GM18511 (cell line): ENCODE measurements around the gene CCND3.

ENCODE experiments used
- ATAC-seq: cut with Tn5 transposase; IDR thresholded peaks from one replicate; pipeline ENCODE4 v1.9.1; 2021; ENCODE audit warnings: mild to moderate bottlenecking, moderate library complexity; ENCODE audit not compliant: unreplicated experiment

CCND3 gene

DNA sequence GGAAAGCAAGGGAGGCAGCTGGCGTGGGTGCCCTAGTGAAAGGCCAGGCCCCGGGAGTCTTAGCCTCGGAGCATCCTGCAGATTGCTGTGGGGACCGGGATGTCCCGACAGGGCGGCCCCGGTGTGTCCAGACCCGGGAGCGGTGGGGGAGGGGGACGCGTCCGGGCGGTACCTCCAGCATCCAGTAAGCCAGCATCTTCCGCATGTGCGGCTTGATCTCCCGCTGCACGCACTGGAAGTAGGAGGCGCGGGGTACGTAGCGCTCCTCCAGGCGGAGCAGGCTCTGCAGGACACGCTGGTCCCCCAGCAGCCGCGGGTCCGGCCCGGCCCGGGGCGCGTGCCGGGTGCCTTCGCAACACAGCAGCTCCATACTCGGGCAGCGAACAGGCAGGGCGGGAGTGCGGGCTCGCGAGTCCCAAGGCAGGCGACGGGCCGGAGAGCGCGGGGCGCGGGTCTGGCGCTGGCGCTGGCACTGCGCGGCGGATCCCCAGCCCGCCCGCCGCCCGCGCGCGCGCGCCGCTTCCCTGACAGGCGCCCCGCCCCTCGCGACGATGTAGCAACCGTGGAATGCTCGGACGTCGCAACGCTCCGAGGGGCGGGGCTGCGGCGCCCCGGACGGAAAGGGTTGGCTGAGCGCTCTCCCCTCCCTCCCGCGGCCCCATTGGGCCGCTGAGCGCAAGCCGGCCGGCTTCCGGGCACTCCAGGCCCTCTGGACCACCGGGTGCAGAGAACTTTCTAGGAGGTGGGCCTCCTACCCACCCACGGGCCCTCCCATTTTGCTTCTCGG is at the start of gene CCND3:
Gene CCND3, minus strand, starts transcription at position 529 of the 787 bp plus-strand sequence. Its CDS starts 159 bp downstream, at position 370.
- ATAC-seq: peak; percentile 90

DNA sequence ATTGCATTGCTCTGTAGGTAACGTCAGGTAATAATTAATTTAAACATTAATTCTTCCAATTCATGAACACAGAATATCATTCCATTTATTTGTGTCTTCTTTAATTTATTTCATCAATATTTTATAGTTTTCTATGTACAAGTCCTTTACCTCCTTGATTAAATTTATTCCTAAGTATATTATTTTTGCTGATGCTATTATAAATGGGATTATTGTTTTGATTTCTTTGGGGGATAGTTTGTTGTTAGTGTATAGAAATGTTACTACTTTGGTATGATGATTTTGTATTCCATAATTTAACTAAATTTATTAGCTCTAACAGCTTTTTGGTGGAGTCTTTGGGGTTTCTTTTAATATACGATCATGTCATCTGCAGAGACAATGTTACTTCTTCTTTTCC is 44.7 kb upstream of the CCND3 start:
- no peak for ATAC-seq

DNA sequence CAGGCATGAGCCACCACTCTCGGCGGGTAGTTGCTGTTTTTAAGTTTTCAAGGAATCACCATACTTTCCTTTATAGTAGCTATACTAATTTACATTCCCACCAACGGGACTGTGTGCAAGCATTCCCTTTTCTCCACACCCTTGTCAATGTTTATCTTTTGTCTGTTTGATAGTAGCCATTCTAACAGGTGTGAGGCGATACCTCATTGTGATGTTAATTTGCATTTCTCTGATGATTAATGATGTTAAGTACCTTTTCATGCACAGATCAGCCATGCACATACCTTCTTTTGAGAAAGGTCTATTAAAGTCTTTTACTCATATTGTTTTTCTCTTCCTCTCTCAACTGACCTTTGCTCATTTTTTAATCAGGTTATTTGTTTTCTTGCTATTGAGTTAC is 43.0 kb upstream of the CCND3 start:
- ATAC-seq: no peak

DNA sequence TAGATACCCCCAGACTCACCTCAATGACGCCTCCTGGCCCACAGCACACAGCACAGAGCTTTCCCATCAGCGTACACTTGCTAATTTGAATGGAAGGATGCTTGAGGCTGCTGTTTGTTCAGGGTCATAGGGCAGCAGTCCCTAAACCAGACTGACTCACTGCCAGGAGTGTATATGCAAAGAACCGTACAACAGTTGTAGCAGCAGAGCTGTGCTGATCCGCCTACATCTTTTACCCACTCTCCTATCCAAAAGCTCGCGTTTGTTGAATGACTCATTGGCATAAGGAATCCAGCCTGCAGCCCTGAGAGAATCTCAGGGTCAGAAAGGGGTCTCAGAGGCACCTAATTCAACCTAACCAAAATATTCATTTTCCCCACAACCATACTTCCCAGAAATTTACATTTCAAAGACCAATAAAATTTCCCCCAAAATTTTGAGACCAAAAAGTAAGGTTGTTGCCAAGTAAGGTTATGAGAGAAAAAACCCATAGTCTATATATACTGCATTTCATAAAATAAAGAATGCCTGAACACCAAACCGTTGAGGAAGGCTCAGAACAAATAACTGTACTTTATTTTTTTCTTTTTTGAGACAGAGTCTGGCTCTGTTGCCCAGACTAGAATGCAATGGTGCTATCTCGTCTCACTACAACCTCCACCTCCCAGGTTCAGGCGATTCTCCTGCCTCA is 35.3 kb upstream of the CCND3 start:
- ATAC-seq: no peak

DNA sequence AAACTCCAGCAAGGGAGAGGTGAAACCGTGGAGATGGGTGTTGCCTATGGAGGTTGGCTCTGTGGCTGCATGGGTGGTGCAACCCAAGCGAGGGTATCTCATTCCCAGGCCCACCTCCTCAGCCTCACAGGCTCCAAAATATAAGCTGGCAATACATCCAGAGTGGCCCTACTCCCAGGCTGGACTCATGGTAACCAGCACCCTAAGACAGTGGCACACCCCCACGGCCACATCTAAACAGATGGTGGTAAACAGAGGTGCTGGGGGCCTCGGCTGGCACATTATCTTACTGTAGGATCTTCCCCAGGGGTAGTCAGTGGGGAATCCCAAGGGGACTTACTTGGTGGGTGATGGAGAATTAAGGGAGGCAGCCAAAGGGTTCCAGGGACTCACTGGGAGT is 33.7 kb upstream of the CCND3 start:
- no peak for ATAC-seq

DNA sequence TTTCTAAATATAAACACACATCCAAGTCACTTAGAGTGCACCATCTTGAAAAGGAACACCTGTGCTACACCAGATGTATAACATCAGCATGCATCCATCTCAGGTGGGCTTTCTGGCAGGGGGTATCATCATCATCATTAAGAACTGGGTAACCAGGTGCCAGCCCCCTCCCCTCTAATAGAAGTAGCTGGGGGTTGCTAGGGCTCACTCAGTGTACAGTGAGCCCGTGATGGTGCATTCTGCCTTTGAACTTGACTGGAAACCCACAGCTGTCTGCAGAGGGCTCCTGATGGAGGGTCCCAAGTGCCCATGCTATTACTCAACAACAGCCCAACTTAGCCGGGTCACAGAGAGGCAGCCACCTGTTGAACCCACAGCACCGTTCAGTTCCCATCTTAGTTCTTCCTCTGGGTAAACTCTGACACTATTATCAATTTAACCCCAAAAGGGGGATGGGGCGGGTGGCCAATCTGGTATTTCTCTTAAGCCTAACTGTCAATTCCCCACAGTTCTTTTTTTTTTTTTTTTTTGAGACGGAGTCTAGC is 32.7 kb upstream of the CCND3 start:
- ATAC-seq: no peak

DNA sequence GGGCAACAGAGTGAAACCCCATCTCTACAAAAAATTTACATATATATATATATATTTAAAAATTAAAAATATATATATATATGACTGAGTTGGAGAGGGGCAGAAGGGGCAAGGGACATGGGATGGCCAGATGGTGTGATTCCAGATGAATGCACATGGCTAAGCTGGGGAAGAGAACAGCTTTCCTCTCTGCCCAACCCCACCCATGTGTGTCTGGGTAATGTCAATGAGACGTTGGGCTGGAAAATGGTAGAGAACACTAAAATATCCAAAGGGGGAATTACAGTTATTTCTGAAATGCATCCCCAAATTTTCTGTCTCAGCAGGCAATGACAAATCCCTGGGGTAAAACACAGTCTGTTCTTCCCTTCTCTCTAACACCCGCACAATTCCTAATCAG is 31.2 kb upstream of the CCND3 start:
- no peak for ATAC-seq

DNA sequence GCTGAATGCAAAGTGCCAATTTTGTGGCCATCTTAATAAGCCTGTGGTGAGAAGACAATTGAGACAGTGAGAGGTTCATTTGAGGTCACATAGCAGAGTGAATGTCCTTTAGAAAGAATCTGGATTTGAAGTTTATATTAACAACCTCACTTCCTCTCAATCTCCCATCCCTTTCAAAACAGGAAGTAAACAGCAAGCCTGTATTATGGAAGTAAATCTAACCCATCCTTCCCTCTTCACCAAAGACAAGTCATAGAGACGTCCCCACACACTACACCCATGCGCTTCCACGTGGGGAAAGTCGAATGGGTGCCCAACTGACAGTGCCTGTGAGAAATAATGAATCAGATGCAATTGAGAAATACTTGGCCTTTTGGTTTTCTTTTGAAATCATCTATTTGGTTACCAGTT is 28.8 kb upstream of the CCND3 start:
- ATAC-seq: no peak

DNA sequence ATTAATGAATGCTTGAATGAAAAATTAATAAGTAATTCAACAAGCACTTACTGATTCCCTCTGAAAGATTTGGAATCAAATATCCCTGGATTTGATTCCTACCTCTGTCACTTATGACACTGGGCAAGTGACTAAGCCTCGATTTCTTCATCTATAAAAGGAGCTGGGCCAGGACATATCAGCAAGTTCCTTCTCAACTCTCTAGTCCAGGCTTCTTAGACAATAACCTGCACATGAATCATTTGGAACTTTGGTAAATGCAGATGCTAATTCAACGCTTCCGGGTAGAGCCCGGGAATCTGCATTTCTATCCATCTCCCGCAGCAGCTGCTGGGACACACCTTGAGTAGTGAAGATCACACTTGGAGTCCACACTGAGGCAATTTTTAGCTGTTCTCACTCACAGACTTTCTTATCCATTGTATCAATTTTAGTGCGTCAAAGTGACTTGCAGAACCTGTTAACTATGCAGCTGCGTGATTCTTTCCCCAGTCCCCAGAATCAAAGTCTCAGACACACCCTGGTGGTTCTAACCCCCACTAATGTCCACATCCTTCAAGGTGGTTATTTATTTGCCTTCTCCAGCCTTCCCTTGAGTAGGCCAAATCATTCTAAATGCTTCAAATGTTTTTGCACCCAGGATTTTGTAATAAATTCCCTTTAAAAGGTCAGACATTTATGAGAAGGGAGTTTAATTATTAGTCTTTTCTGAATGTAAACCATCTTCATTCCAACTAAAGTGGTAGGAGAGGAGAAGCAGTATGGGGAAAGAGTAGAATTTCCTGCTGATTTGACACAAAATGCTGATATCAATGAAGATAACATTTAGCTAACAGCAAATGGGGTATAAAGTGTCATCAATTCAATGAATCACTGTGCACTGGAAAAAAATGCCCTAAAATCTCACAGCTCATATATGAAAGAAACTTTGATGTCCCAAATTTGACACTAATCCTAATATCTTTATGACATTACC is 26.0 kb upstream of the CCND3 start:
- ATAC-seq: no peak

DNA sequence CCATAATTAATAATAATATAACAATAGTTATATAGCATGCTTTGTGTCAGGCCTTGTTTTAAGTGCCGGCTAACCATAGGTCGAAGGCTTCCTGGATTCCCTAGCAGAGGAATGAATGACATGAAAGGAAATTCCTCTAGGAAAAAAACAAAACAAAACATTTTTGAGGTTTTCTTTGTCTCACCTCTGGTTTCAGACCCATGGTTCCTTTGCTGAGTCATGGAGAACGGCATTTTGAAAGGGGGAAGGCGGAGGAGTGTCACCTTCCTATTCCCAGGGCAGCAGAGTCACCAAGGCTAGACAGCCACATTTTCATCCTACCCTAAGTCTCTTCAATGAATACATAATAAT is 25.3 kb upstream of the CCND3 start:
- ATAC-seq: no peak

DNA sequence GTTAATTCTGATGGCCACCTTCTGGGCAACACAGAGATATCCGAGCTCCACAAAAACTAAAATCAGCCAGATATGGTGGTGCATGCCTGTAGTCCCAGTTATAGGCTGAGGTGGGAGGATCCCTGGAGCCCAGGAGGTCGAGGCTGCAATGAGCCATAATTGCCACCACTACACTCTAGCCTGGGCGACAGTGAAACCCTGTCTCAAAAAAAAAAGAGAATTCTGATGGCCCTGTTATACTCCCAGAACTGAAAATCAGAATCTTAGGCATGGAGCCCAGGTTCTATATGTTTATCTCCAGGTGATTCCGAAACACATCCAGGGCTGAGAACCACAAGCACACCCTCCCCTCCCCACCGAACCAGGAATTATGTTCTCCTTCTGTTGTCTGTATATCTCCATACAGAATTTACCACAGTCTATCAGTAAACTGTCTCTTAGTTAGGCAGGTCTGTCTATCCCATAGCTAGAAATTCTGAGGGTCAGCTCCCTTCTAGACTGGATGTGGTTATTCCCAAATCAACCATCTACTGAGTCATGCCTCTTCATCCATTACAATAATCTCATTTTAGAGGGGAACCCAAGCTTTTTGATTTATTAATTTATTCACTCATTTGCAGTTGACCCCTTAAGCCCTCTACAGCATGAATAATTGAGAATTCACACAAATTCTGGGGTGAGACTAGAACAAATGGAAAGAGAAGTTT is 24.8 kb upstream of the CCND3 start:
- no peak for ATAC-seq

DNA sequence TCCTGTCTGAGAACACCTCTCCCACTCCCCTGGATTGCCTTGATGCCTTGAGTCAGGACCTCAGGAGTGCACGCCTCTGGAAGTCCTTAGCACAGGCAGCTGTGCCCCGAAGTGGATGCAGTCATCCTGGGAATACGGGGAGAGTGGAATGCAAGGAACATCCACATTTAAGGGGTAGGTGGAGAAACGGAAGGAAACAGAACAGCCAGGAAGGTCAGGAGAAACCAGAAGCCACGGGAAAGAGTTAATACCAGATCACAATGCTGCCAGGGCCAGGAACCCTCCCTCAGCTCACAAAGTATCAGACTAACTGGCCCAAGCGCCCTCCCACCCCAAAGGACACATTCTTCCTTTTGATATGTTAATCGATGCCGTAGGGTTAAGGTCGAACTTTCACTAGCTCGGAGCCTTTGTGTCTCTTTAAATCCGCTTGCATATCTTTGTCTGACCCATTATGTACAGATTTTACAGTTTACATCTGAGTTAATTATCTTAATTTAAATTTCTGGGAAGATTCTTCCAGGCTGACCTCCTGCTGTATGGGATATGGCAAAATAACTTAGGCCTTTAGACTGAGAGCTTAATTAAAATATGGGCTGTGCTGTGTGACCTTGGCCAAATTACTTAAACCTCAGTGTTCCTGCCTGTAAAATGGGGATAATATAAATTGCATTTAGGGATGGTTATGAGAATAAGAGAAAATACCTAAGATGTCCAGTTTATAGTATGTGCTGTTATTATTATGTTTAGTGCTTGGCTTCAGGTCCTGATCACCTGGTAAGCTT is 24.0 kb upstream of the CCND3 start:
- ATAC-seq: no peak

DNA sequence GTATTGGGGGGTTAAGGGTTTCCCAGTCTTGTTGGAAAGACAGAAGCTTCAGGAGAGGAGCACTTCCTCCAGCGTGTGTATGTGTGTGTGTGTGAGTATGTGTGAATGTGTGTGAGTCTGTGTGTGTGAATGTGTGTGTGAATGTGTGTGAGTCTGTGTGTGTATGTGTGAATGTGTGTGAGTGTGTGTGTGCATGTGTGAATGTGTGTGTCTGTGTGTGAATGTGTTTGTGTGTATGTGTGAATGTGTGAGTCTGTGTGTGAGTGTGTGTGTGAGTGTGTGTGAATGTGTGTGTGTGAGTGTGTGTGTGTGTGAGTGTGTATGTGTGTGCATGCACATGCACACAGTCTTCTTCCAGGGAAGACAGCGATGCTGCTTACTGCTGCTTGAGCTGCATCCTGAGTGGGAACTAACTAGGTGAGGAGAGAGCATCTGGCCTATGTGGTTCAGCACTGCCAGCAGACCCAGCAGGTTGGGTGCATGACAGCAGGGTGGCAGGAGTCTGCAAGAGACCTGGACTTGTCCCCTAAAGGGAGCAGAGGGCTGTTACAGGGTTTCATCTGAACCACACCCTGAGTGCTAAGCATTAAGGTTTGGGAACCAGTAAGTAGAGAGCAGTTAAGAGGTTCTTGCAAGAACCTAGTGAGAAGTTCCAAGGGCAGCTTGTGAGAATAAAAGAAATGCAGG is 22.7 kb upstream of the CCND3 start:
- ATAC-seq: no peak

DNA sequence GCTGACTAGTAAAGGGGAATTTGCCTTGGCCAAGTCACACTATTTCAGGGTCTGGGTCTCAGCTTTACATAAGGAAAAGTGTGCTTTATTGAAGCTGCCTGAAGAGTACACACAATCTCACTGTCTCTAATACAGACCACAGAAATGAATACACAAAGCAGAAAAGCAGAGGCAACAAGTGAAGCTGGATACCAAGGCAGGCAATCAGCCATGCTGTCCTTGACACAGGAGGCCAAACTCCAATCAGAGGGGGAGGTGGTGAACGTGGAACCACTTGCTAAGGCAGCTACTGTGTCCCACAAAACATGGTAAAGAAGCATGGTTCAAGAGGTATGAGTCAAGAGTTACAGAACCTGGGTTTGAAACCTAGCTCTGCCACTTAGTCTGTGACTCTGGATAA is 21.8 kb upstream of the CCND3 start:
- ATAC-seq: no peak

DNA sequence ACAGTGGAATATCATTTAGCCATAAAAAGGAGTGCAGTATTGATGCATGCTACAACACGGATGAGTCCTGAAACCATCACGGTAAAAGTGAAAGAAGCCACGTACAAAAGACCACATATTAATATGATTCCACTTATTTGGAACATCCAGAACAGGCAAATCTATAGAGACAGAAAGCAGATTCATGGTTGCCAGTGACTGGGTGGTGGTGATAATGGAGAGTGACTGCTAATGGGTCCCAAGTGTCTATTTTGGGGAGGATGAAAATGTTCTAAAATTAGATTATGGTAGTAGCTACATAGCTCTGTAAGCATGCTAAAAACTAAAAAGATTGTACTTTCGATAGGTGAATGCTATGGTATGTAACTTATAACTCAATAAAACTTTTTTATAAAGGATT is 18.4 kb upstream of the CCND3 start:
- no peak for ATAC-seq

DNA sequence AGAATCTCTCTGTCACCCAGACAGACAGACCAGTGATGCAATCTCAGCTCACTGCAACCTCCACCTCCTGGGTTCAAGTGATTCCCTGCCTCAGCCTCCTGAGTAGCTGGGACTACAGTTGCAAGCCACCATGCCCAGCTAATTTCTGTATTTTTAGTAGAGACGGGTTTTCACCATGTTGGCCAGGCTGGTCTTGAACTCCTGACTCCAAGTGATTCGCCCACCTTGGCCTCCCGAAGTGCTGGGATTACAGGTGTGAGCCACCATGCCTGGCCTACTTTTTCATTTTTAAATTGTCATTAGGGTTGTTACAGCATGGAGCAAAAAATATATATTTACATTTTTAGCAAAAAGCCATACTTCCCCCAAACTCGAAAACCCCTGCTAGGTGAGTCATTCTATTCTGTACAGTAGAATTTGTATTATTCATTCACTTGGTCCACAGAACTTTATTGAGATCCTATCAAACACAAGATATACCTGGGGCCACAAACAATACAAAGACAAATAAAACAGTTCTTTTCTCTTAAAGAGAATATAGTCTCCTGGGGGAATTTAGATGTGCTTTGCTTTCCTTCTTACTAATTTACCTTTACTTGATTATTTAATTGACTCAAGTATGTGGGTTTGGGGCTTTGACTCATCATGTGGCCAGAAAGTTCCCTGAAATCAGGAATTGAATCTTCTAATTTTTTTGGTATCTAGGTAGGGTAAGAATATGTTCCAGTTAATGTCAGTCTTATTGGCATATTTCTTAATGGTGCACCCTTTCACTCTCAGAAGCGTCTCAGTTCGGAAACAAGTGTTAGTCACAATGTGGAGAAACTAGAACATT is 16.6 kb upstream of the CCND3 start:
- ATAC-seq: no peak

DNA sequence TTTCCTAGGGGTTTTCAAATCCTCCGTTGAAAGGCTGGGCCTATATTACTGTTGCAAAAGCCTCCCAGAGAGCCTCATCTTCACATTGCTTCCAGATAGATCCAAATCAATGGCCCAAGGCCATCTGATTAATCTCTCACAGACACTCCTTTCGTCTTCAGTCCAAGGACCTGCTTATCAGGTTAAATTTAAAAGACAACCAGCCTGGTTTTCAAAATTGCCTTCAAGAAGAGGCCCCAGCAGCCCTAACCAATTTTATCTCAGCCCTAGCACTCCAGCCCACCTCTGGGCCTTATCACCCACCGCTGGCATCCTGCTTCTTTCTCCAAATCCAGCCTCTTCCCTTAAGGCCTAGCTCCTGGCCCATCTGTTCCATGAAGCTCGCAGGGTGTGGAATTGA is 15.5 kb upstream of the CCND3 start:
- ATAC-seq: no peak

DNA sequence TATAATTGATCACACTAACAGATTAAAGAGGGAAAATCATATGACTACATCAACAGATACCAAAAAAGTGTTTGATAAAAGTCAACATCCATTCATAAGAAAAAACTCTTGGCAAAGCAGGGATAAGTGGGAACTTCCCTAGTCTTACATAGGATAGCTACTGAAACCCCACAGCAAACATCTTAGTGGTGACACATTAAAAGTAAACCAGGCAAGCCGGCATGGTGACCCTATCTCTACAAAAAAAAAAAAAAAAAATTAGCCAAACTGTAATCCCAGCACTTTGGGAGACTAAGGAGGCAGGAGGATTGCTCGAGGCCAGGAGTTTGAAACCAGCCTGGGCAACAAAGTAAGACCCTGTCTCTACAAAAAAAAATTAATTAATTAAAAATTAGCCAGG is 13.8 kb upstream of the CCND3 start:
- ATAC-seq: no peak
